Activated T-cell treated with anti-CD3 and anti-CD28 coated beads for 48 hours (primary cell): ENCODE measurements around the gene KLHL5.

ENCODE experiments used
- DNase-seq: peaks from one replicate; pipeline ENCODE4 v3.0.0-alpha.2; 2020; ENCODE audit warnings: low read depth

Gene KLHL5

DNA sequence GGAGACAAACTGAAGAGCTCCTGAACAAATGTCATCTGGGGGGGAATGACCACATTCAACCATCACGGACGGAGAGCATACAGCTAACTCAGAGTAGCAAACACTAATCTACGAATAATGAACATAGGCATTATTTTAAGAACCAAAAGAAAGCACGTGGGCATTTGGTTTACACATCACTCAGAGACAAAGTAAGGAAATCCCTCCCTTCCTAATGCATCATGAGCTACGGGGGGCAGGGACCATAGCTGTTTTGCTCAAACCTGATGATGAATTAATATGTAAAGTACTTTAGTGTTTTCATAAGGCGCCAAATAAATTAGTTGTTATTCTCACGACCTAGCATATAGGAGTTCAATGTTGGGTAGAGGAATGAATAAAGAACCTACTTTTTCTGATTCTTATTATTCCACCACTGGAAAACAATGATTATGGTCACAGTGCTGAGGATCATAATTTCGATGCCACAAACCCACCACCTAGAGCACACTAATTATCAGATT is 18.1 kb upstream of the KLHL5 start:
- no peak for DNase-seq

DNA sequence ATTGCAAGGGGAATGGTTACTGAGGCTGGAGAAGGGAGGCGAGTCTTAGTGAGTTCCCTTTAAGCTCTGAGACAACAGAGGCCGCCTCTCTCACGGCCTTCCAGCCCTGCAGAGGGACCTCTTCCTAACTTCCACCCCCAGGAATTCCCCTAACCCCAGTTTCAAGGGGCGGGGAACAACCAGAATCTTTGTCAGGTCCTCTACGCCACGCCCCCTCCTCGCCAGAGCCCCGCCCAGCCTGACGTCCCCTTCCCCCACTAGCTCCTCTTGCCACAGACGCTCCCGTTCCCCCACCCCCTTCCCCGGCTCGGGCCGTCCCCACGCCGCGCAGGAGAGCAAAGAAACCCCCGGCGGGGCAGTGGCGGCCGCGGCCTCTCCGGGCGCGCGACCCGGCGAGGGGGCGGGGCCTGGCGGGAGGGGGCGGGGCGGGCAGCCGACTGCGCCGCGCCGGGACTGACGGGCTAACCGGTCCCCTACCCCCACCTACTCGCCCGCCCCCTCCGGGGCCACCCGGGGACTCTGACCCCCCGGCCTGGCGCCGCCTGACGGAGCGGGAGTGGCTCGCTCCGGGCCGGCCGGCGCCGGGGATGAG is 17.6 kb upstream of the KLHL5 start:
- DNase-seq = peak; percentile 93

DNA sequence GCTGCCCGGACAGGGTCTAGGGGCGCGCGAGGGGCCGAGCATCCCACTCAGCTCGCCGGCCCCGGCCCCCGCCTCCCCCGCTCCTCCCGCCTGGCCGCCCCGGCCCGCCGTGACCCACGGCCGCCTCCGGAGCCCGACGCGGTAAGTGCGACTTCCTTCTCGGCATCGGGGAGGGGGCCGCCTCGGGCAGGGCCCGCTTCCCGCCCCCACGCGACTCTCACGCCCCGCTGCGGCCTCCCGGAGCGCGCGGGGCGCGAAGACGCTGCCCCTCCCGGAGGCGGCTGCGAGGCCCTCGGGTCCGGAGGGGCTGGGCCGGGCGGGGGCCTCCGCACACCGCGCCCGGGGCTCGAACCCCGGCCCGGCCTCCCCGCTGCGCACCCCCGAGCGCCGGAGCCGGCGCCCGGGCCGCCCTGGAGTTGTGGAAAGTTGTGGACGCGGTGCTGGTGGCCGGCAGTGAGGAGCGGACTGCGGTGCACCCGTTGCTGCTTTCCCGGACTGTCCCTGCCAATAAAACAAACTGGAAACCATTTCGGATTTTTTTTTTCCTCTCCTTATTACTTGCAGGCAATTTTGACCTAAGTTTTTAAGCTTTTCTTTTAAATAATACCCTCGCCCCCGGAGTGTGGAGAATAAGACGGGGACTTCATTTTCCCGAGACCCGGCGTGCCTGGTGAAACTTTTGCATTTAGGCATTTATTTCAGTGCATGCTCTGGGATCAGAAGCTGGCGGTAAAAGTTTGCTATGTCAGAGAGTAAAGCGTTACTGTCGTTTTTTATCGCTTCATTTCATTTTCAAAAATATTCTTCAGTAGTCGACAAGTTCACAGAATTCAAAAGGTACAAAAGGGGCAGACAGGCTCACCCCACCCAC is 16.8 kb upstream of the KLHL5 start:
- DNase-seq = peak; percentile 37

DNA sequence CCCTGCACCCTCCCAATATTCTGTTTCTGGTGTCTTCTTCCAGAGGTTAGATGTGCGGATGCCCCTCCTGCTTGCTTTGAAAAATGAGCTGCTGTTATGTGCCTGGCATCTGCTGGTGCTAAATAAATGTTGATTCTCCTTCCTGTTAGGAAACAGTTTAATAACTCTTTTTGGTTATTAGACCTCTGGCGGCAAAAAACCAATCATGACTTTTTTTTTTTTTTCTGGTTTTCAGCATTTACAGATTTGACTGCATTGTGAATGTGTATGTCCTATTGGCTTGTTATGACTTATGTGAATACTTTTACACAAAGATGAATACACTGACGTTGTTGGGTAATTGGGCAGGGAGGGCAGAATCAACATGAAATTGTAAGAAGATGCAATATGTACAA is 16.2 kb upstream of the KLHL5 start:
- DNase-seq = no peak

DNA sequence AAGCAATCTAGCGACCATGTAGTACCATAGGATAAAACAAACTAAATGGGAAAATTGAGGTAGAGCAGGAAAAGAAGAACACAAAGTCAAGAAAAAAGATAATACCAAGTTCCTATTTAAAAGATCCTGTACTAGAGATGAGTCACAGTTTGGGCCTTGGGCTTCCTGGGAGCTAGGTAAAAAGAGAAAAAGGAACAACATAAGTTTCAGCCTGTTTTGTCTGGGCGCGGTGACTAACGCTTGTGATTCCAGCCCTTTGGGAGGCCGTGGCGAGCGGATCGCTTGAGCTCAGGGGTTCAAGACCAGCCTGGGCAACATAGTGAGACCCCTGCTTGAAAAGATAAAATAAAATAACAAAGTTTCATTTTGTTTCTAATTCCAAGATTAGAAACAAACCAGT is 15.8 kb upstream of the KLHL5 start:
- DNase-seq = no peak

DNA sequence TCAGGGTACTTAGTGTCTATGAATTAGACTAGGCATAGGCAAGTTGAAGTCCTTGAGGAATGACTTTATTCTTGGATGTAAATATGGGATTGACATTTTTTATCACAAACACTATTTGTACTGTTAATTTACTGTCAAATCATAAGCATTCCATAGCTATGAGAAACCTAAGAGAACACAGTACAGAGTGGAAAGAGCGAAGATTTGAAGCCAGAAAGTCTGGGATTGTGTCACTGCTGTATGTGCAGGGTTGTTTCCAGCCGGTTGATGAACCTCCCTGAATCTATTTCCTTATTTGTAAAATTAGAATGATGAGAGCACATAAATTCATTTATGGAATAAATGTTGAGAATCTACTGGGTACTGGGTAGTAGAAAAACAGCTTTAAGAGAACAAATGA is 14.4 kb upstream of the KLHL5 start:
- no peak for DNase-seq

DNA sequence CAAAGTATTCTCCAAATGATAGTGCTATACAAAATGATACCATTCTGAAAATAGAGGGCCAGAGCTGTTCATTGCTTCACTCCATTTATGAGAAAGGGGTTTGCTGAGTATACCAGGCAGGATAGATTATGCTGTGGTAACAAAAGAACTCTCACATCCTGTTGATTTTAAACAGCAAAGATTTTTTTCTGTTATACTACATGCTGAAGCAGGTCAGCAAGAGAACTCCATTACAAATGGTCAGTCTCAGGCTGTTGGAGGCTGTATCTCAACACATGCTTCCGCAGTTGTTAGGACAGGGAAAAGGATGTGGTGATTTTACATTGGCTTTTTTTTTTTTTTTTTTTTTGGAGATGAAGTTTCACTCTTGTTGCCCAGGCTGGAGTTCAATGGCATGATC is 13.7 kb upstream of the KLHL5 start:
- DNase-seq = no peak

DNA sequence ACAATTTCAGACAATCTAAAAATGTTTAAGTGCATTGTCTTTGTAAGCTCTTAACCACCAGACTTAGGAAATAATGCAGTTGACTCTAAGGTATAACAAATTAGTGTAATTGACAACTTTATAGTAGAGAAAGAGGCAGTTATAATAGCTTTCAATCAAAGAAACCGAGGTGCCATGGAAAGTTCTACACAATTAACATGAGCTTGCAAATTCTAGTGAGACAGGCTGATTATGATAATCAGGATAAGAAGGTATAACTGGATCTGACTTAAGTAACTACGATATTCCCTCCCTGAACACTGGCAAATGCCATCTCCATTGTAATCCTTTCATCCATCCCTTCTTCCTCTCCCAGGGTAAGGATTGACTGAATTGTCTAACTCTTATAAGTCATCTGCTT is 11.4 kb upstream of the KLHL5 start:
- DNase-seq = no peak

DNA sequence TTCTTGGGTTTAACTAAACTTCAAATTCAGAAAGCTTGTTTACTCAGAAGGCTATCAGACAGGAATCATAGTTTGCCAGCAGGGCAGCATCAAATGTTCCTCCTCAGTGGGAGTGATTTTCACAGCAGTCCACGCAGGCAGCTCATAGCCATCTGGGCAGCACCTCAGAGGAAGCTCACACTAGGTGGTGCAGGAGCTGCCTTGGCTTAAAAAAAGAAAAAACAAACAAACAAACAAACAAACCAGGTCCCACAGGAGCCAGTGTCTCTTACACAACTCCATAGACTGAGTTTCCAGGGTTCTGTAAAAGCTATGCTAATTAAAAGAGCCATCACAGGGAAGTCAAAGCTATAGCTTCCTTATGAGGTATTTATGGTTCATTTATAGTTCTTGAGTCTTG is 10.5 kb upstream of the KLHL5 start:
- no peak for DNase-seq

DNA sequence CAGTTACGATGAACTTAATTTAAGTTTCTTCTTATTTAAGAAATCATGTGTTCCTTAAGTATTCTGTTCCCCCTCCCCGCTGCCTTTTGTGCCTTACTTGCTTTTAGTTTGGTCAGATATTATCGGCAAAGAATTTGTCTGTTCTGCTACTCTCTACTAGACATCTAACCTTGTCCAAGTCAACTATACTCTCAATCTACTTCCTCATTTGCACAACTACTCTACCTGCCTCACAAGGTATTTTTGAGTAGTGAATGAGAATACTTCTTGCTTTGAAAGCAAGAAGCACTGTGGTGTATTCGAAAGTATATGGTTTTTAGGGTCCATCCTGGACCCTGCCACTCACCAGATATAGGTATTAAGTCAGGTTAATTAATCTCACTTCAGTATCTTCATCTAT is 8.0 kb upstream of the KLHL5 start:
- DNase-seq = no peak

DNA sequence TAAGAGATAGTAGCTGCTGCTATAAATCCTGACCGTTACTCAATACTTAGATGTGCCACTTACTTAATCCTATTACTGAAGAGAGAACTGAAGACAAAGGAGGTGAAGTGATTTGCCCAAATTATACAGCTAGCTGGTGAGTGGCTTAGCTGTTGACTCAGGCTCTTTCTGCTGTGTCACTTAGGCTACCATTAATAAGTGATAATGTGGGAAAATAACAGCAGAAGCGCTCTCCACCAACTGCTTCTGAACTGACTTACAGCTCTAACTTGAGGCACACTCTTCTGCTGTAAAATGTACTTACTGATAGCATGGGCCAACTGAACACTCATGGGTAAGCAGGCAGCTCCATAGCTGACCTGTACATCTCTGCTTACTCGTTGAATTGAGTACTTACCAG is 7.5 kb upstream of the KLHL5 start:
- DNase-seq = no peak

DNA sequence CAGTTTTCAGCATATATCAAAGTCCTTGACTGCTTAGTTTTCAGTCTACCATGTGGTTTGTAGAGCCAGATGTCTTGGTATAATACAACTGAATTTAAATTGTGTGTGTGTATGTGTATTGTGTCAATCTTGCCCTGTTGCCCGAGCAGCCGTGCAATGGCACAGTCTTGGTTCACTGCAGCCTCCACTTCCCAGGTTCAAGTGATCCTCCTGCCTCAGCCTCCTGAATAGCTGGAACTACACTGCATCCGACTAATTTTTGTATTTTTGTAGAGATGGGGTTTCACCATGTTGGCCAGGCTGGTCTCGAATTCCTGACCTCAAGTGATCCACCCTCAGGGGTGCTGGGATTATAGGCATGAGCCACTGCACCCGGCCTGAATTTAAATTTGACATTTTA is 6.0 kb upstream of the KLHL5 start:
- no peak for DNase-seq

DNA sequence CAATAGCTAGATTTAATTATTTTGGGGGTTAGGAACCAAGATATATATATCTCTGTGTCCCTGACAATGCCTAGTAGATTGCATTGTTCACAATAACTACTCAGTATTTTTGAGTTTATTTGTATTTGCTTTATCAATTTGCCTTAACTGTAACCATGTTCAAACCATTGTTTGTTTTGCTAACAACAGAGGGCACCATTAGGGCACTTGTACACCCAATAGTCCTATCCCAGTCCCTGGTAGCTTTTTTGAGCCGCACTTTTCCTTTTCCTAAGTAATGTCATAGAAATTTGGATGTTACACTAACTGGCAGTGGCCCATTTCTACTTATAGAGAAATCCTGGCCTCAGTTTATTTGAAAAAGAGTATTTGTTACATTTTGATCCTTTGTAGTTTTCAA is 575 bp upstream of the KLHL5 start:
- DNase-seq = no peak

DNA sequence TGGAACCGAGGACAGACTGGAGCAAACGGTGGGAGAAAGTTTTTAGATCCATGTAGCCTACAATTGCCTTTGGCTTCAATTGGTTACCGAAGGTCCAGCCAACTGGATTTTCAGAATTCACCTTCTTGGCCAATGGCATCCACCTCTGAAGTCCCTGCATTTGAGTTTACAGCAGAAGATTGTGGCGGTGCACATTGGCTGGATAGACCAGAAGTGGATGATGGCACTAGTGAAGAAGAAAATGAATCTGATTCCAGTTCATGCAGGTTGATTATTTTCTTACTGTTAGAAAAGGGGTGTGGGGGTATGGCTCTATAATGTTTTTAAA is 702 bp downstream of the KLHL5 start:
- no peak for DNase-seq

DNA sequence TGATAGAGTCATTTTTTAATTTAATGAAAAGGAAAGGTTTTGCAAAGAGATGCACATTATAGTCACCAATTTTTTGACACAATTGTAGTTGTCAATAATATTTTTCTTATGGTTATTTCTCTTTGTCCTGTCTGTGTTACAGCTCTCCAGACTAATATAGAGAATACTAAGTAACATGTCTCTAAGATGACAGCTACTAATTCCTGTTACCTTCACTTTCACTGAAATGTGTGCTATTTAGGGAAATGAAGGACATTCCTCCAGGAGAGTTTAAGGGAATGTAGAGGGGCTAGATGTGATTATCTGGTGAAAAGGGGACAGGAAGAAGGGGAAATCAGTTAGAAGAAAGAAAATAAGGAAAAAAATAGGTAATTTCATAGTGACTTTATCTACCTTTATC is 1.4 kb downstream of the KLHL5 start:
- DNase-seq = no peak

DNA sequence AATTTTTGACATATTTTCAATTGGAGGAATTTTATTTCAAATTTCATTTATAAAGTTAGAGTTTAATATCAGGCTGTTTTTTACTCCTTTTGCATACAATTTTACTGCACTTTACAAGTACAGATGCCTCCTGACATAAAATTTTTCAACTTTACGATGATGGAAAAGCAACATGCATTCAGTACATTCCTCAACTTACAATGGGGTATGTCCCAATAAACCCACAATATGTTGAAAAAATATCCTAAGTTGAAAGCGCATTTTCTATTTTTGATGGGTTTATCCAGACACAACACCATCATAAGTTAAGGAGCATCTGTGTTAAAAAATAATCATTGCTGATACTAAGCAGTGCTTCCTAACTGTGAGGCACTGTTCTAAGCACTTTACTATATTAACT is 4.3 kb downstream of the KLHL5 start:
- no peak for DNase-seq

DNA sequence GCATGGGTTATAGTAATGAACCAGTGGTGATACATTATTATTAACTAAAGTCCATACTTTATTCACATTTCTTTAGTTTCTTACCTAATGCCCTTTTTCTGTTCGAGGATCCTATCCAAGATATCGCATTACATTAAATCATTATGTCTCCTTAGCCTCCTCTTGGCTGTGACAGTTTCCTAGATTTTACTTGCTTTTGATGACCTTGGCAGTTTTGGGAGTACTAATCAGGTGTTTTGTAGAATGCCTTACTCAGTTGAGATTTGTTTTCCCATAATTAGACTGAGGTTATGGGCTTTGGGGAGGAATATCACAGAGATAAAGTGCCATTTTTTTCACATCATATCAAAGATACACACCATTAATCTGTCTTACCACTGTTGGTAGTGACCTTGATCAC is 5.0 kb downstream of the KLHL5 start:
- DNase-seq = no peak

DNA sequence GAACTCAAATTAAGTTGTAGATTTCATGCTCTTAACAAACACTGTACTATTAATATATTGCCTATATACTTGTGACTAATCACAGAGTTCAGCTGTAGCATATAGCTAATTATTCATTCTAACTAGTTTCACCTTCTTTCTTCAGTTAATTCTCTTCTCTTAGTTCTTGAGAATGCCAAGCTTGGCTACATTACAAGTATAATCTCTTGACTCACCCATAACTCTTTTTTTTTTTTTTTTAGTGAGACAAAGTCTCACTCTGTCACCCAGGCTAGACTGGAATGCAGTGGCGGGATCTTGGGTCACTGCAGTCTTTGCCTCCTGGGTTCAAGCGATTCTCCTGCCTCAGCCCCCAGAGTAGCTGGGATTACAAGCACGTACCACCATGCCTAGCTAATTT is 5.4 kb downstream of the KLHL5 start:
- DNase-seq = no peak

DNA sequence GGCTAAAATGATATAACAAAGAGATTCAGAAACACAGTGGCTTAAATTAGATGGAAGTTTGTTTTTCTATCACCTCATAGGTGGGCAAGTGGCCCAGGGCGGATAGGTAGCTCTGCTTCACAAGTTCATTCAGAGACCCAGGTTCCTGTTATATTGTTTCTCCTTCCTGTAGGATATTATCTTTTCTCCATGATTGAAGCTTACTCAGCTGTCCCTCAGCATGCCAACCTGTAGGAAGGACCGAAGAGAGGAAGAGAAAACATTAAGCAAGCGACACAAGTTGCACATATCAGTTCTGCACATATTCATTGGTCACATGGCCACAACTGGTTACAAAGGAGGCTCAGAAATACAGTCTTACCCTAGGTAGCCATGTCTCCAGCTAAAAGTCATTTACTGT is 6.9 kb downstream of the KLHL5 start:
- DNase-seq = no peak

DNA sequence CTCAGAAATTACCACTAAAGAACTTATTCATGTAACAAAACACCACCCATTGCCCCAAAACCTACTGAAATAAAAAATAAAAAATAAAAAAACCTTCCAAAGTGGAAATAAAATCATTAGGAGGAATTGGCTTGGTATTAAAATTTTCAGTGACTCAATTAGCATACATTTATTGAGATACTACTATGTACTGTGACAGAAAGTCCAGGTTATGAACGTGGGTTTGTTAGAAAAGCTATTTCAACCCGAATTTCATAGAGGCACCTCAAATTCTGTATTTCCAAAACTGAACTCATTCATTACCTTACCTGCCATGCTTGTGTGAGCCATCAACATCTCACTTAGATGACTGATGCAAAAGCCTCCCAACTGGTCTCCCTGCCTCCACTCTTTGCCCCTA is 16.8 kb downstream of the KLHL5 start:
- DNase-seq = no peak

DNA sequence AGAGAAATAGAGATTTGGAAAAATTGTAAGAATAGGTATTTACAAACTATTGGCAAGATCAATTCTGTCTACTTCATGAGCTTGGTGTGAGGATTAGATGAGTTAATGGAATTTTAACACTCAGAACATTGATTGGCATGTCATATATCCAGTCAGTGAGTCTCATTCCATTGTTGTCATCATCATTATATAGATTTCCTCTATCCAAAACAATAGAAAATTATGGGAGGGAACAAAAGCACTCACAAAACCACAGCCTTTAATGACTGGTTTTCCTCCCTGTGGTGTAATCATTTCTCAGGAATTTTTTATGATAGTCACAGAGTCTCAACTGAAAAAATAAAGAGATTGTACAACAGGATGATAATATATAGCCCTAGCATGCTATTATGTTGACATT is 21.1 kb downstream of the KLHL5 start:
- no peak for DNase-seq

DNA sequence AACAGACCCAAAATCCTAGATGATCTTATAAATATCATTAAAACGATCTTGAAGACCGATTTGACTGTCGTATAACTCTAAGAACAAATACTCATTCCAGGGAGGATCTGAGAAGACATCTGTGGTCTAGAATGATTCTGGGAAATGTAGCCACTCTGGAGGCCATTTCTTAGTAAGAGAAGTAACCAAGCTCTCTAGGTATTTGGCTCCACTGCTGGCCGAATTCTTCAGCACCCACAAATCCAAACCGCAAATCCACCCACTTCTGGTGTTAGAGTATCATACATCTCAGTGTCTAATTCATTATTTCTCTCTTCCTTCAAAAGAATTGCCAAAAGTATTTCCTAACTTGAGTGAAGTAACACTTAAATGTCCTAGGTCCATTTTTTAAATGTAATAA is 23.9 kb downstream of the KLHL5 start:
- DNase-seq = no peak

DNA sequence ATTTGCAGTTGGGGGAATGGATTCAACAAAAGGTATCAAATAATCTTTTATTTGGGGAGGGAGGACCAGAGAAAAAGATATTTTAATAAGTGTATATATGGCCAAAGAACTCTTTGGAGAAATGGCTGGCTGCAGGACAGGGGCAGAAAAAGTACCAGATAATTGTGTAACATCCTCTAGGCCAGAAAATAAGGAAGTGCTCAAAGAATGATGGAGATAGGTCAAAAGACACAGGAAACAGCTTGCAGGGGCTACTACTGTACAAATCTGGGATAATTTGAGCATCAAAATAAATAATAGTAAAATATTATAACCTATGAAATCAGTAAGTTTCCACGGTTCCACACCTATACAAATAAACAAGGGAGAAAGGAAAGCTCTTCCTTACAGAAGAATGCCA is 34.8 kb downstream of the KLHL5 start:
- no peak for DNase-seq

DNA sequence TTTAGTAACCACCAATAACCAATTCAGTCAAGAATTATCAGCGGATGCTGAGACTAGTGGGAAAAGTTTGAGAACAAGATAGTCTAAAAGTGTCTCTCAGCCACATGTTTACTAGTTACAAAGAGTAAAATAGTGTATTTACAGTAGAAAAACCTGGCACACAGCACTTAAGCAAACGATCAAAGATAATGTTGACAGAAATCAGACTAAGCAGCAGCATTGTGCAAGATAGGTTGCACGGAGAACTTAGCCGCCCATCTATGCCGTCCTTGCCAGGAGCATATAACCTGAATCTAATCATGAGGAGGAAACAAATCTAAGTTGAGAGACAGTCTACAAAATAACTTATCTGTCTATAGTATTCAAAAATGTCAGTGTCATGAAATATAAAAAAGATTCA is 35.3 kb downstream of the KLHL5 start:
- DNase-seq = no peak
